Measurements from ENCODE around the gene KCNJ1.
A peak's percentile ranks its signal among the peaks of the same experiment; 100 is the strongest.

Gene KCNJ1

GRCh38 chr11:128901653-128902514, 34.8 kb upstream of the KCNJ1 start:
- no peak for DNase-seq

- DNase-seq: no peak
Observed at GRCh38 chr11:128900468-128900867, 33.4 kb upstream of the KCNJ1 start.

- no peak for DNase-seq
Observed at GRCh38 chr11:128898580-128899344, 31.7 kb upstream of the KCNJ1 start.

- DNase-seq: no peak
Observed at GRCh38 chr11:128897826-128898225, 30.7 kb upstream of the KCNJ1 start.

- DNase-seq: no peak
Observed at GRCh38 chr11:128896356-128896755, 29.3 kb upstream of the KCNJ1 start.

GRCh38 chr11:128895526-128895925, 28.4 kb upstream of the KCNJ1 start:
- DNase-seq: no peak

GRCh38 chr11:128894685-128895084, 27.6 kb upstream of the KCNJ1 start:
- DNase-seq: no peak

GRCh38 chr11:128894286-128894681, 27.2 kb upstream of the KCNJ1 start:
- no peak for DNase-seq

GRCh38 chr11:128893578-128894285, 26.6 kb upstream of the KCNJ1 start:
- DNase-seq: no peak

- DNase-seq: no peak
Observed at GRCh38 chr11:128892866-128893565, 25.9 kb upstream of the KCNJ1 start.

GRCh38 chr11:128891913-128892398, 24.9 kb upstream of the KCNJ1 start:
- DNase-seq: no peak

- DNase-seq: no peak
Observed at GRCh38 chr11:128890543-128891368, 23.7 kb upstream of the KCNJ1 start, which contains the start of gene KCNJ5. Gene KCNJ5, plus strand, starts transcription at chr11:128891356. Its CDS starts 19,918 bp downstream, at chr11:128911274.

- no peak for DNase-seq
Observed at GRCh38 chr11:128890216-128890542, 23.1 kb upstream of the KCNJ1 start.

- no peak for DNase-seq
Observed at GRCh38 chr11:128889657-128890213, 22.6 kb upstream of the KCNJ1 start.

GRCh38 chr11:128888034-128888985, 21.2 kb upstream of the KCNJ1 start:
- no peak for DNase-seq

GRCh38 chr11:128886406-128887124, 19.5 kb upstream of the KCNJ1 start:
- DNase-seq: no peak

- DNase-seq: peak; percentile 40
Observed at GRCh38 chr11:128884703-128885338, 17.7 kb upstream of the KCNJ1 start.

GRCh38 chr11:128884054-128884453, 17.0 kb upstream of the KCNJ1 start:
- no peak for DNase-seq

- no peak for DNase-seq
Observed at GRCh38 chr11:128882451-128882850, 15.4 kb upstream of the KCNJ1 start.

Data from SHP77 treated with DMSO at 0.1 percent for 48 hours (cell line).